Trophoblast cell (in vitro differentiated cells and primary cell): Measurements from ENCODE around the gene CCNB2.
"Not testable (repeated sequence)": the region's sequence is repeated elsewhere in the genome, so short reads cannot be mapped to it uniquely, and the experiment has no call there.

Experiments used
- DNase-seq, 2 donors: peaks; one replicate each; pipeline ENCODE4 v3.0.0-alpha.2; 2016
- H2AFZ ChIP-seq: 2 replicates; pipeline ENCODE4 v1.6.1; 2013; ENCODE audit warnings: low read length, moderate library complexity, mild to moderate bottlenecking; ENCODE audit not compliant: insufficient read depth, poor library complexity
- H2AK5ac ChIP-seq: 2 replicates; pipeline ENCODE4 v1.6.1; 2013; ENCODE audit warnings: mild to moderate bottlenecking, low read length
- H2BK120ac ChIP-seq: 2 replicates; pipeline ENCODE4 v1.6.1; 2013; ENCODE audit warnings: low read length, mild to moderate bottlenecking, moderate library complexity; ENCODE audit not compliant: insufficient read depth, poor library complexity
- H2BK12ac ChIP-seq: 2 replicates; pipeline ENCODE4 v1.6.1; 2013; ENCODE audit warnings: mild to moderate bottlenecking, low read length, moderate library complexity
- H2BK5ac ChIP-seq: 2 replicates; pipeline ENCODE4 v1.6.1; 2013; ENCODE audit warnings: low read length, low read depth, moderate library complexity, mild to moderate bottlenecking; ENCODE audit not compliant: poor library complexity
- H3K14ac ChIP-seq: 2 replicates; pipeline ENCODE4 v1.6.1; 2013; ENCODE audit warnings: mild to moderate bottlenecking, low read length
- H3K18ac ChIP-seq: 2 replicates; pipeline ENCODE4 v1.6.1; 2013; ENCODE audit warnings: mild to moderate bottlenecking, low read length
- H3K23ac ChIP-seq: 2 replicates; pipeline ENCODE4 v1.6.1; 2013; ENCODE audit warnings: low read length
- H3K27ac ChIP-seq: 2 replicates; pipeline ENCODE4 v1.5.1; 2013; ENCODE audit warnings: low read depth, mild to moderate bottlenecking, inconsistent platforms, low read length, moderate library complexity
- H3K27me3 ChIP-seq: 2 replicates; pipeline ENCODE4 v1.6.1; 2013; ENCODE audit warnings: inconsistent platforms, mild to moderate bottlenecking, low read length, moderate library complexity; ENCODE audit not compliant: insufficient read depth
- H3K36me3 ChIP-seq, 2 experiments: 1 replicate in 1 of 2; 2 replicates in 1 of 2; pipeline ENCODE4 v1.6.1; 2013; ENCODE audit warnings: low read length in 2 of 2, mild to moderate bottlenecking in 2 of 2, moderate library complexity in 1 of 2; ENCODE audit not compliant: insufficient read depth in 2 of 2, control insufficient read depth in 1 of 2
- H3K4ac ChIP-seq: 2 replicates; pipeline ENCODE4 v1.6.1; 2013; ENCODE audit warnings: low read depth, mild to moderate bottlenecking, low read length, moderate library complexity
- H3K4me1 ChIP-seq, 2 experiments: 1 replicate in 1 of 2; 2 replicates in 1 of 2; pipeline ENCODE4 v1.6.1; 2013; ENCODE audit warnings: low read length in 2 of 2, mild to moderate bottlenecking in 2 of 2, moderate library complexity in 1 of 2; ENCODE audit not compliant: insufficient read depth in 2 of 2, control insufficient read depth in 1 of 2
- H3K4me2 ChIP-seq: 2 replicates; pipeline ENCODE4 v1.6.1; 2013; ENCODE audit warnings: inconsistent platforms, mild to moderate bottlenecking, low read length, moderate library complexity
- H3K4me3 ChIP-seq: 2 replicates; pipeline ENCODE4 v1.5.1; 2013; ENCODE audit warnings: mild to moderate bottlenecking, low read depth, low read length, inconsistent platforms
- H3K79me1 ChIP-seq: one replicate; pipeline ENCODE4 v1.6.1; 2013; ENCODE audit warnings: low read length
- H3K79me2 ChIP-seq: 2 replicates; pipeline ENCODE4 v1.6.1; 2013; ENCODE audit warnings: low read length, mild to moderate bottlenecking; ENCODE audit not compliant: control insufficient read depth, insufficient read depth, poor library complexity
- H3K9ac ChIP-seq: 2 replicates; pipeline ENCODE4 v1.6.1; 2013; ENCODE audit warnings: mild to moderate bottlenecking, low read length
- H3K9me3 ChIP-seq: 2 replicates; pipeline ENCODE4 v1.6.1; 2013; ENCODE audit warnings: low read depth, mild to moderate bottlenecking, control low read depth, inconsistent platforms, low read length; ENCODE audit not compliant: insufficient read depth
- H4K12ac ChIP-seq: 2 replicates; pipeline ENCODE4 v1.6.1; 2013; ENCODE audit warnings: low read depth, mild to moderate bottlenecking, low read length, moderate library complexity
- H4K8ac ChIP-seq: 2 replicates; pipeline ENCODE4 v1.6.1; 2013; ENCODE audit warnings: low read depth, mild to moderate bottlenecking, low read length, moderate library complexity
- H4K91ac ChIP-seq: one replicate; pipeline ENCODE4 v1.6.1; 2013; ENCODE audit warnings: low read depth, mild to moderate bottlenecking, low read length, moderate library complexity
- whole genome bisulfite sequencing: extraction: QIAGEN DNeasy Blood & Tissue Kit; methylation state at CpG from one replicate; pipeline ENCODE4 v1.1.7; 2013; ENCODE audit warnings: missing lambda C conversion rate; ENCODE audit not compliant: insufficient read length, insufficient coverage; ENCODE audit errors: extremely low coverage; 5-methylcytosine and 5-hydroxymethylcytosine counted together

The CCNB2 gene

DNA sequence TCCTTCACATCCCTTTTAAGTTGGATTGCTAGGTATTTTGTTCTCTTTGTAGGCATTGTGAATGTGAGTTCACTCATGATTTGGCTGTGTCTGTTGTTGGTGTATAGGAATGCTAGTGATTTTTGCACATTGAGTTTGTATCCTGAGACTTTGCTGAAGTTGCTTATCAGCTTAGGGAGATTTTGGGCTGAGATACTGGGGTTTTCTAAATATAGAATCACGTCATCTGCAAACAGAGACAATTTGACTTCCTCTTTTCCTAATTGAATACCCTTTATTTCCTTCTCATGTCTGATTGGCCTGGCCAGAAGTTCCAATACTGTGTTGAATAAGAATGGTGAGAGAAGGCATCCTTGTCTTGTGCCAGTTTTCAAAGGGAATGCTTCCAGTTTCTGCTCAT is 22.3 kb downstream of the CCNB2 start:
- H3K27me3 ChIP-seq, H4K91ac ChIP-seq, H4K12ac ChIP-seq, H3K4me2 ChIP-seq, H2AFZ ChIP-seq, H4K8ac ChIP-seq, H3K14ac ChIP-seq, H3K4ac ChIP-seq, H3K4me1 ChIP-seq, H3K79me2 ChIP-seq, H2AK5ac ChIP-seq, H3K27ac ChIP-seq, H2BK120ac ChIP-seq, DNase-seq, H3K79me1 ChIP-seq, H2BK12ac ChIP-seq, H3K9ac ChIP-seq, H3K4me3 ChIP-seq, H3K9me3 ChIP-seq, H3K23ac ChIP-seq, H3K18ac ChIP-seq, H2BK5ac ChIP-seq: not testable (repeated sequence)
- H3K36me3 ChIP-seq = peaks cover 24 to 38% of the 10 kb centered on the region in 2 experiments
- WGBS = no CpG with 5 or more reads among the region's 1 CpG

GRCh38 chr15:59131456-59131855 is 26.5 kb downstream of the CCNB2 start:
- H3K79me1 ChIP-seq = no peaks in the 10 kb centered on the region
- no peaks in the 10 kb centered on the region for H3K9me3 ChIP-seq
- no peak overlapping the region for H2AFZ ChIP-seq
- no peak overlapping the region for H4K8ac ChIP-seq
- no peak overlapping the region for H2BK5ac ChIP-seq
- no peak overlapping the region for H2BK12ac ChIP-seq
- WGBS = no CpG with 5 or more reads among the region's 16 CpGs
- H3K9ac ChIP-seq = no peak overlapping the region
- no peak overlapping the region for H4K91ac ChIP-seq
- H3K4ac ChIP-seq = no peak overlapping the region
- DNase-seq = no peak
- no peaks in the 10 kb centered on the region for H3K4me1 ChIP-seq
- no peak overlapping the region for H3K4me3 ChIP-seq
- no peak overlapping the region for H3K4me2 ChIP-seq
- peaks cover 29 to 42% of the 10 kb centered on the region in 2 experiments for H3K36me3 ChIP-seq
- H3K79me2 ChIP-seq = no peaks in the 10 kb centered on the region
- H3K27ac ChIP-seq = no peak overlapping the region
- H4K12ac ChIP-seq = no peak overlapping the region
- H3K27me3 ChIP-seq = no peaks in the 10 kb centered on the region
- no peak overlapping the region for H3K14ac ChIP-seq
- no peak overlapping the region for H2AK5ac ChIP-seq
- no peak overlapping the region for H3K23ac ChIP-seq
- H3K18ac ChIP-seq = no peak overlapping the region
- H2BK120ac ChIP-seq = no peak overlapping the region

DNA sequence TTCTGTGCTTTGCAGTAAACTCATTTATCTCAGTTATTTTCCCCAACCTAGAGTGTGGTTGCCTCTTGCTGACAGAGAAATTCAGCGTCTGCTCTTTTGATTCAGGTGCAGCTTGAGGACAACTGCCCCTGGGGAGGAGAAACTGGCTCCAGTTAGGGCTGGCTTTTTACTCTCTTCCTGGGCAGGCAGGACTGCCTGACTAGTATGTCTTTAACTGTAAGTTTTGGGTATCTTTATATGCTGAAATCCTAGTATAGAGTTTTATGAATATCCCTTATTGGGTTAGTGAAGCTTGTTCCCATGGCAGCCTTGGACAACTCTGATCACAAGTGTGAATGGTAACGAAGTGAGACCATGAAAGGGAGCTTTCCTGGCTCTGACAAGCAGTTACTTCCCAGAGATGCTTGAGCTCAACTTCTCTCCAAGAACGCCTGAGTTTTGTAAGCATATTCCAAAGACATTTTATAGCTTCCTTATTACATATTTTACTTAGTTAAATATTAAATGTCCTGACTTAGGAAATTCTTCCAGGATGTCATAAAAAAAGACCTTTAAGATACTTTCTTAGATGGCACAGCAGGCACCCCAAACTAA is 27.1 kb downstream of the CCNB2 start:
- H3K9ac ChIP-seq = no peak overlapping the region
- no peak overlapping the region for H2BK12ac ChIP-seq
- no peak overlapping the region for H3K4me2 ChIP-seq
- no peak overlapping the region for H4K12ac ChIP-seq
- no peak overlapping the region for H2BK5ac ChIP-seq
- no peak for DNase-seq
- H2BK120ac ChIP-seq = no peak overlapping the region
- WGBS = no CpG with 5 or more reads among the region's 3 CpGs
- no peak overlapping the region for H3K4ac ChIP-seq
- no peak overlapping the region for H4K8ac ChIP-seq
- peaks cover 34 to 46% of the 10 kb centered on the region in 2 experiments for H3K36me3 ChIP-seq
- H3K79me2 ChIP-seq = no peaks in the 10 kb centered on the region
- no peaks in the 10 kb centered on the region for H3K79me1 ChIP-seq
- H3K14ac ChIP-seq = no peak overlapping the region
- H3K27me3 ChIP-seq = no peaks in the 10 kb centered on the region
- H2AFZ ChIP-seq = no peak overlapping the region
- H3K27ac ChIP-seq = no peak overlapping the region
- H4K91ac ChIP-seq = no peak overlapping the region
- H3K9me3 ChIP-seq = no peaks in the 10 kb centered on the region
- H2AK5ac ChIP-seq = no peak overlapping the region
- no peak overlapping the region for H3K23ac ChIP-seq
- H3K4me1 ChIP-seq = no peaks in the 10 kb centered on the region
- no peak overlapping the region for H3K4me3 ChIP-seq
- no peak overlapping the region for H3K18ac ChIP-seq

DNA sequence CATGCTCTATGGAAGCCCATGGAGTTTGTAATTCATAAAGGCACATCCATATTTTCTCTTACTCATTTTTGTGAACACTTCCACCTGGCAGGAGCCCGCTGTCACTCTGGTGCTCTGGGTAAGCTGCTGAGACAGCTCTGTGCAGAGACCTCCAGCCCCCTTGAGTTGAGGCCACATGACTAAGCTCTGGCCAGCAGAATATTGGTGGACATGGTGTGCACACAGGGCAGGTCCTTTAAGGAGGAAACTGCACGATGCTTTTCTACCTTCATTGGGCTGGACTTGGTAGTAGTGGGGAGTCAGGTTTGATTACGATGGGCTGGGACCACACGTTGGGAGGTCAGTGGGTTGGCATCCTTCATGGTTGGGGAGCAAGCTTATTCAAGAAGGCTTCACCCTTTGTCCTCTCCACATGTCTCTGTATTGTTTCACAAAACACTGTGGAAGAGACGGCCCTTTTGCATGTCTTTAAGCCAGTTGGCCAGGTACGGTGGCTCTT is 29.0 kb downstream of the CCNB2 start:
- no peaks in the 10 kb centered on the region for H3K27me3 ChIP-seq
- no peaks in the 10 kb centered on the region for H3K9me3 ChIP-seq
- WGBS = no CpG with 5 or more reads among the region's 6 CpGs
- no peak for DNase-seq
- H4K91ac ChIP-seq = no peak overlapping the region
- no peak overlapping the region for H3K4me3 ChIP-seq
- H3K79me1 ChIP-seq = no peaks in the 10 kb centered on the region
- no peak overlapping the region for H2BK120ac ChIP-seq
- H3K4me2 ChIP-seq = no peak overlapping the region
- no peak overlapping the region for H3K9ac ChIP-seq
- no peak overlapping the region for H2BK12ac ChIP-seq
- peaks cover 38 to 52% of the 10 kb centered on the region in 2 experiments for H3K36me3 ChIP-seq
- H2AFZ ChIP-seq = no peak overlapping the region
- H2AK5ac ChIP-seq = no peak overlapping the region
- no peak overlapping the region for H3K27ac ChIP-seq
- H3K23ac ChIP-seq = no peak overlapping the region
- no peak overlapping the region for H3K14ac ChIP-seq
- H4K12ac ChIP-seq = no peak overlapping the region
- H3K18ac ChIP-seq = no peak overlapping the region
- no peak overlapping the region for H3K4ac ChIP-seq
- no peaks in the 10 kb centered on the region for H3K4me1 ChIP-seq
- H3K79me2 ChIP-seq = no peaks in the 10 kb centered on the region
- no peak overlapping the region for H4K8ac ChIP-seq
- H2BK5ac ChIP-seq = no peak overlapping the region
